CD4-positive, alpha-beta memory T cell (primary cell): ENCODE results near the gene PPP1R13B. TPM values are rescaled to one million over a fixed set of nuclear protein-coding genes. Genes with fewer than 3 reads are reported as not detected.

Experiments used
- CTCF ChIA-PET: fragments of 350-600 bp; sonication (Branson Sonifier 250); formaldehyde crosslinking; loops from one replicate; lab custom pipeline; 2021; ENCODE audit warnings: inconsistent platforms; ENCODE audit not compliant: partially characterized antibody; lab: Charles Lee
- POLR2A ChIA-PET: fragments of 350-600 bp; sonication (Branson Sonifier 250); formaldehyde crosslinking; loops from one replicate; lab custom pipeline; 2021; ENCODE audit not compliant: partially characterized antibody; lab: Charles Lee
- DNase-seq, 5 donors: peaks; one replicate each; pipeline versions ENCODE4 v3.0.0 to v3.0.0-alpha.2; 2020 to 2022; ENCODE audit warnings: mixed read lengths in 1 of 5
- H3K27ac ChIP-seq: one replicate; pipeline ENCODE4 v1.7.0; 2013; ENCODE audit warnings: low read depth, low read length
- H3K27me3 ChIP-seq: 2 replicates; pipeline ENCODE4 v1.7.0; 2013; ENCODE audit warnings: mild to moderate bottlenecking, low read length, moderate library complexity; ENCODE audit not compliant: insufficient read depth
- H3K36me3 ChIP-seq: 2 replicates; pipeline ENCODE4 v1.7.0; 2013; ENCODE audit warnings: mild to moderate bottlenecking, low read length, moderate library complexity; ENCODE audit not compliant: insufficient read depth
- H3K4me1 ChIP-seq: 2 replicates; pipeline ENCODE4 v1.7.0; 2013; ENCODE audit warnings: mild to moderate bottlenecking, low read length, moderate library complexity; ENCODE audit not compliant: insufficient read depth
- H3K4me3 ChIP-seq, 2 donors: one replicate each; pipeline ENCODE4 v1.7.0; 2013; ENCODE audit warnings: low read length in 2 of 2, mild to moderate bottlenecking in 1 of 2
- H3K9me3 ChIP-seq, 2 donors: one replicate each; pipeline ENCODE4 v1.7.0; 2013; ENCODE audit warnings: low read length in 2 of 2, control low read depth in 1 of 2; ENCODE audit not compliant: control insufficient read depth in 1 of 2
- H3K27ac Mint-ChIP-seq, 7 donors: one replicate each; pipeline ENCODE4 v1.8.0; 2020 to 2021; ENCODE audit warnings: mixed read lengths in 7 of 7, mild to moderate bottlenecking in 6 of 7, inconsistent platforms in 3 of 7, moderate library complexity in 3 of 7
- H3K27me3 Mint-ChIP-seq, 2 donors: one replicate each; pipeline ENCODE4 v1.8.0; 2020 to 2021; ENCODE audit warnings: mixed read lengths in 2 of 2
- H3K36me3 Mint-ChIP-seq, 2 donors: one replicate each; pipeline ENCODE4 v1.8.0; 2020 to 2021; ENCODE audit warnings: mixed read lengths in 2 of 2, inconsistent platforms in 1 of 2, mild to moderate bottlenecking in 1 of 2
- H3K4me1 Mint-ChIP-seq, 4 donors: one replicate each; pipeline ENCODE4 v1.8.0; 2020 to 2021; ENCODE audit warnings: mixed read lengths in 4 of 4, mild to moderate bottlenecking in 1 of 4
- H3K4me3 Mint-ChIP-seq, 8 donors: one replicate each; pipeline ENCODE4 v1.8.0; 2020 to 2021; ENCODE audit warnings: mixed read lengths in 8 of 8, mild to moderate bottlenecking in 7 of 8, moderate library complexity in 6 of 8, inconsistent platforms in 3 of 8
- H3K9me3 Mint-ChIP-seq, 8 donors: one replicate each; pipeline ENCODE4 v1.8.0; 2020 to 2021; ENCODE audit warnings: mixed read lengths in 8 of 8, mild to moderate bottlenecking in 5 of 8, inconsistent platforms in 3 of 8, moderate library complexity in 1 of 8
- intact Hi-C: fragments of 100-400 bp; cut with micrococcal nuclease; formaldehyde crosslinking; loops from one replicate; pipeline ENCODE4 v1.15.1; 2023
- polyA plus RNA-seq, 2 donors: library from polyadenylated mRNA; unstranded; fragments of 300-500 nt; fragmentation: Illumina TruSeq; gene quantifications; one replicate each; pipeline ENCODE4 v1.2.3, GENCODE V29; 2021
- total RNA-seq, 2 experiments: library from RNA; stranded (reverse); gene quantifications; one replicate each; pipeline ENCODE4 v1.2.3, GENCODE V29; 2021

PPP1R13B gene
- total and polyA plus RNA-seq, 4 experiments from 2014 or later, result 0.72 to 30.5 (median 15.7) TPM

- Mint-ChIP-seq H3K4me1 (no peaks in the 10 kb centered on the region), H3K4me3 (peak overlapping the region in 1 of 8 donors; percentile 54), H3K36me3 (peaks cover 13 to 33% of the 10 kb centered on the region in 2 donors), H3K9me3 (no peaks in the 10 kb centered on the region), H3K27me3 (no peaks in the 10 kb centered on the region), H3K27ac (peak overlapping the region in 2 of 7 donors; percentile 47 to 61)
- intact Hi-C loops, result no loop called here
- Histone ChIP-seq H3K27me3 (no peaks in the 10 kb centered on the region), H3K27ac (no peak overlapping the region), H3K9me3 (no peaks in the 10 kb centered on the region), H3K36me3 (peaks cover 22% of the 10 kb centered on the region), H3K4me3 (no peak overlapping the region), H3K4me1 (no peaks in the 10 kb centered on the region)
- CTCF ChIA-PET, result no interaction called here
- DNase-seq, result no peak
- POLR2A ChIA-PET, result no interaction called here
Observed at GRCh38 chr14:103730490-103731035, 116.8 kb downstream of the PPP1R13B start.

GRCh38 chr14:103729496-103730448 lies 117.6 kb downstream of the PPP1R13B start:
- no peak overlapping the region for H3K4me3 ChIP-seq
- peaks cover 22% of the 10 kb centered on the region for H3K36me3 ChIP-seq
- Mint-ChIP-seq H3K36me3 (peaks cover 13 to 33% of the 10 kb centered on the region in 2 donors), H3K27me3 (no peaks in the 10 kb centered on the region), H3K4me1 (no peaks in the 10 kb centered on the region), H3K9me3 (no peaks in the 10 kb centered on the region), H3K4me3 (no peak overlapping the region), H3K27ac (peak overlapping the region in 1 of 7 donors; percentile 42)
- intact Hi-C loops, result no loop called here
- H3K4me1 ChIP-seq, result no peaks in the 10 kb centered on the region
- ChIA-PET POLR2A (no interaction called here), CTCF (no interaction called here)
- no peaks in the 10 kb centered on the region for H3K9me3 ChIP-seq
- no peak for DNase-seq
- H3K27ac ChIP-seq, result no peak overlapping the region
- H3K27me3 ChIP-seq, result no peaks in the 10 kb centered on the region

- DNase-seq, result no peak
- no peaks in the 10 kb centered on the region for H3K4me1 ChIP-seq
- Mint-ChIP-seq H3K4me1 (no peaks in the 10 kb centered on the region), H3K27ac (no peak overlapping the region), H3K9me3 (no peaks in the 10 kb centered on the region), H3K4me3 (peak overlapping the region in 1 of 8 donors; percentile 9), H3K36me3 (peaks cover 13 to 26% of the 10 kb centered on the region in 2 donors), H3K27me3 (no peaks in the 10 kb centered on the region)
- H3K9me3 ChIP-seq, result no peaks in the 10 kb centered on the region
- ChIA-PET CTCF (no interaction called here), POLR2A (no interaction called here)
- peaks cover 22% of the 10 kb centered on the region for H3K36me3 ChIP-seq
- no peak overlapping the region for H3K4me3 ChIP-seq
- no peak overlapping the region for H3K27ac ChIP-seq
- intact Hi-C loops, result no loop called here
- H3K27me3 ChIP-seq, result no peaks in the 10 kb centered on the region
Observed at GRCh38 chr14:103728721-103729120, 118.7 kb downstream of the PPP1R13B start.

- peaks cover 18% of the 10 kb centered on the region for H3K36me3 ChIP-seq
- Mint-ChIP-seq H3K27ac (no peak overlapping the region), H3K4me3 (no peak overlapping the region), H3K27me3 (no peaks in the 10 kb centered on the region), H3K4me1 (no peaks in the 10 kb centered on the region), H3K9me3 (no peaks in the 10 kb centered on the region), H3K36me3 (peaks cover 13 to 21% of the 10 kb centered on the region in 2 donors)
- DNase-seq, result no peak
- H3K9me3 ChIP-seq, result no peaks in the 10 kb centered on the region
- H3K27me3 ChIP-seq, result no peaks in the 10 kb centered on the region
- ChIA-PET CTCF (no interaction called here), POLR2A (no interaction called here)
- no peak overlapping the region for H3K4me3 ChIP-seq
- intact Hi-C loops, result no loop called here
- no peaks in the 10 kb centered on the region for H3K4me1 ChIP-seq
- no peak overlapping the region for H3K27ac ChIP-seq
Observed at GRCh38 chr14:103728141-103728540, 119.2 kb downstream of the PPP1R13B start.

- Mint-ChIP-seq H3K27ac (no peak overlapping the region), H3K36me3 (peaks cover 10 to 16% of the 10 kb centered on the region in 2 donors), H3K4me1 (no peaks in the 10 kb centered on the region), H3K27me3 (no peaks in the 10 kb centered on the region), H3K4me3 (no peak overlapping the region), H3K9me3 (no peaks in the 10 kb centered on the region)
- Histone ChIP-seq H3K4me1 (no peaks in the 10 kb centered on the region), H3K4me3 (no peak overlapping the region), H3K27me3 (no peaks in the 10 kb centered on the region), H3K27ac (no peak overlapping the region), H3K9me3 (no peaks in the 10 kb centered on the region), H3K36me3 (peaks cover 13% of the 10 kb centered on the region)
- no peak for DNase-seq
- POLR2A ChIA-PET, result no interaction called here
- CTCF ChIA-PET, result no interaction called here
- intact Hi-C loops, result no loop called here
Observed at GRCh38 chr14:103727313-103727980, 119.9 kb downstream of the PPP1R13B start.

GRCh38 chr14:103726474-103726873 lies 120.9 kb downstream of the PPP1R13B start:
- Histone ChIP-seq H3K36me3 (peaks cover 13% of the 10 kb centered on the region), H3K4me3 (no peak overlapping the region), H3K27ac (no peak overlapping the region), H3K9me3 (no peaks in the 10 kb centered on the region), H3K4me1 (no peaks in the 10 kb centered on the region), H3K27me3 (no peaks in the 10 kb centered on the region)
- Mint-ChIP-seq H3K27me3 (no peaks in the 10 kb centered on the region), H3K4me3 (no peak overlapping the region), H3K9me3 (no peaks in the 10 kb centered on the region), H3K27ac (no peak overlapping the region), H3K4me1 (peaks cover 0 to 4% (median 0%) of the 10 kb centered on the region in 4 donors), H3K36me3 (peaks cover 10 to 16% of the 10 kb centered on the region in 2 donors)
- intact Hi-C loops, result no loop called here
- ChIA-PET CTCF (no interaction called here), POLR2A (no interaction called here)
- DNase-seq, result no peak

- POLR2A ChIA-PET, result no interaction called here
- intact Hi-C loops, result no loop called here
- Mint-ChIP-seq H3K36me3 (peaks cover 10 to 16% of the 10 kb centered on the region in 2 donors), H3K4me1 (peaks cover 0 to 9% (median 0%) of the 10 kb centered on the region in 4 donors), H3K4me3 (no peak overlapping the region), H3K27ac (no peak overlapping the region), H3K9me3 (no peaks in the 10 kb centered on the region), H3K27me3 (no peaks in the 10 kb centered on the region)
- DNase-seq, result no peak
- H3K4me3 ChIP-seq, result no peak overlapping the region
- H3K4me1 ChIP-seq, result no peaks in the 10 kb centered on the region
- H3K9me3 ChIP-seq, result no peaks in the 10 kb centered on the region
- no peak overlapping the region for H3K27ac ChIP-seq
- CTCF ChIA-PET, result no interaction called here
- no peaks in the 10 kb centered on the region for H3K27me3 ChIP-seq
- H3K36me3 ChIP-seq, result peaks cover 13% of the 10 kb centered on the region
Observed at GRCh38 chr14:103725739-103726395, 121.5 kb downstream of the PPP1R13B start.
